Muscle of leg (tissue), 11 donors: ENCODE measurements around the gene HMGB1. TPM values are rescaled to one million over a fixed set of nuclear protein-coding genes. Genes with fewer than 3 reads are reported as not detected.

Experiments used
- DNase-seq: peaks from one replicate; pipeline ENCODE4 v3.0.0; 2013
- H3K27ac ChIP-seq: one replicate; pipeline ENCODE4 v1.5.1; 2013; ENCODE audit warnings: mild to moderate bottlenecking, low read length, control low read depth
- H3K27me3 ChIP-seq: one replicate; pipeline ENCODE4 v1.6.1; 2013; ENCODE audit warnings: low read length; ENCODE audit not compliant: control insufficient read depth, insufficient read depth
- H3K36me3 ChIP-seq: one replicate; pipeline ENCODE4 v1.6.1; 2013; ENCODE audit warnings: low read length; ENCODE audit not compliant: control insufficient read depth, insufficient read depth
- H3K4me1 ChIP-seq: one replicate; pipeline ENCODE4 v1.6.1; 2013; ENCODE audit warnings: low read length; ENCODE audit not compliant: control insufficient read depth, insufficient read depth
- H3K4me3 ChIP-seq: one replicate; pipeline ENCODE4 v1.5.1; 2013; ENCODE audit warnings: low read length, control low read depth
- H3K9me3 ChIP-seq: replicated peaks from 2 replicates; pipeline ENCODE4 v1.6.1; 2013; ENCODE audit warnings: low read depth, low read length; ENCODE audit not compliant: control insufficient read depth
- WGBS: methylation state at CpG from one replicate; pipeline ENCODE4 v1.1.5; 2013; ENCODE audit warnings: missing lambda C conversion rate; ENCODE audit not compliant: insufficient coverage; 5-methylcytosine and 5-hydroxymethylcytosine counted together
- polyA plus RNA-seq, 8 donors: library from polyadenylated mRNA; unstranded; fragments of 120-200 nt; gene quantifications; one replicate each; pipeline versions ENCODE4 v1.2.1 to v1.2.3, GENCODE V29; 2013; ENCODE audit warnings: inconsistent platforms in 1 of 8, low replicate concordance in 1 of 8; ENCODE audit not compliant: insufficient read length in 8 of 8, insufficient read depth in 1 of 8
- total RNA-seq: library from RNA; stranded (reverse); fragments of 120-200 nt; gene quantifications from one replicate; pipeline ENCODE4 v1.2.4, GENCODE V29; 2013

HMGB1 gene
- total and polyA plus RNA-seq, 9 donors: 362 to 601 (median 490) TPM

GRCh38 chr13:30495746-30496145, 30.0 kb upstream of the HMGB1 start:
- DNase-seq: no peak
- no CpG with 5 or more reads among the region's 2 CpGs for WGBS
- no peaks in the 10 kb centered on the region for H3K9me3 ChIP-seq
- H3K27ac ChIP-seq: no peak overlapping the region
- no peaks in the 10 kb centered on the region for H3K36me3 ChIP-seq
- no peaks in the 10 kb centered on the region for H3K4me1 ChIP-seq
- H3K4me3 ChIP-seq: no peak overlapping the region
- H3K27me3 ChIP-seq: no peaks in the 10 kb centered on the region

GRCh38 chr13:30493658-30494381, 28.1 kb upstream of the HMGB1 start:
- no CpG with 5 or more reads among the region's 4 CpGs for WGBS
- H3K36me3 ChIP-seq: no peaks in the 10 kb centered on the region
- no peaks in the 10 kb centered on the region for H3K4me1 ChIP-seq
- H3K27me3 ChIP-seq: no peaks in the 10 kb centered on the region
- no peak overlapping the region for H3K27ac ChIP-seq
- H3K9me3 ChIP-seq: no peaks in the 10 kb centered on the region
- no peak overlapping the region for H3K4me3 ChIP-seq
- DNase-seq: no peak

GRCh38 chr13:30487075-30487470, 21.3 kb upstream of the HMGB1 start:
- H3K9me3 ChIP-seq: no peaks in the 10 kb centered on the region
- H3K4me3 ChIP-seq: no peak overlapping the region
- no peaks in the 10 kb centered on the region for H3K36me3 ChIP-seq
- H3K27me3 ChIP-seq: no peaks in the 10 kb centered on the region
- peaks cover 7% of the 10 kb centered on the region for H3K4me1 ChIP-seq
- 100% methylated on average over 1 of the region's 3 CpGs for whole genome bisulfite sequencing
- no peak for DNase-seq
- no peak overlapping the region for H3K27ac ChIP-seq

GRCh38 chr13:30486230-30487074, 20.7 kb upstream of the HMGB1 start:
- peaks cover 7% of the 10 kb centered on the region for H3K4me1 ChIP-seq
- DNase-seq: no peak
- H3K27me3 ChIP-seq: no peaks in the 10 kb centered on the region
- no peaks in the 10 kb centered on the region for H3K9me3 ChIP-seq
- H3K27ac ChIP-seq: no peak overlapping the region
- 76% methylated on average over 3 of the region's 11 CpGs for WGBS
- no peaks in the 10 kb centered on the region for H3K36me3 ChIP-seq
- H3K4me3 ChIP-seq: no peak overlapping the region

GRCh38 chr13:30481241-30481760, 15.6 kb upstream of the HMGB1 start:
- no peaks in the 10 kb centered on the region for H3K36me3 ChIP-seq
- WGBS: 80% methylated on average over 1 of the region's 8 CpGs
- no peak for DNase-seq
- H3K4me1 ChIP-seq: peaks cover 9% of the 10 kb centered on the region
- H3K4me3 ChIP-seq: no peak overlapping the region
- H3K9me3 ChIP-seq: no peaks in the 10 kb centered on the region
- H3K27ac ChIP-seq: no peak overlapping the region
- H3K27me3 ChIP-seq: no peaks in the 10 kb centered on the region

GRCh38 chr13:30480292-30480950, 14.7 kb upstream of the HMGB1 start:
- no peaks in the 10 kb centered on the region for H3K36me3 ChIP-seq
- no peak overlapping the region for H3K27ac ChIP-seq
- H3K4me3 ChIP-seq: no peak overlapping the region
- peaks cover 6% of the 10 kb centered on the region for H3K4me1 ChIP-seq
- no peak for DNase-seq
- WGBS: 92% methylated on average over 2 of the region's 6 CpGs
- no peaks in the 10 kb centered on the region for H3K9me3 ChIP-seq
- H3K27me3 ChIP-seq: no peaks in the 10 kb centered on the region

- WGBS: no CpG with 5 or more reads among the region's 1 CpG
- Histone ChIP-seq H3K4me3 (no peak overlapping the region), H3K27me3 (no peaks in the 10 kb centered on the region), H3K27ac (no peak overlapping the region), H3K9me3 (no peaks in the 10 kb centered on the region), H3K36me3 (no peaks in the 10 kb centered on the region), H3K4me1 (peaks cover 6% of the 10 kb centered on the region)
- DNase-seq: no peak
These were observed 14.1 kb upstream of the HMGB1 start for GRCh38 chr13:30479883-30480219.

- 47% methylated on average over 3 of the region's 5 CpGs for WGBS
These were observed 13.6 kb upstream of the HMGB1 start for GRCh38 chr13:30479154-30479882.

GRCh38 chr13:30477346-30478195, 11.8 kb upstream of the HMGB1 start:
- Histone ChIP-seq H3K4me3 (no peak overlapping the region), H3K4me1 (peaks cover 6% of the 10 kb centered on the region), H3K36me3 (no peaks in the 10 kb centered on the region), H3K9me3 (no peaks in the 10 kb centered on the region), H3K27ac (no peak overlapping the region), H3K27me3 (no peaks in the 10 kb centered on the region)
- DNase-seq: peak; percentile 32
- 67% methylated on average over 1 of the region's 4 CpGs for WGBS

More at GRCh38 chr13:30479154-30479882, 13.6 kb upstream of the HMGB1 start:
- Histone ChIP-seq H3K4me1 (peaks cover 6% of the 10 kb centered on the region), H3K27me3 (no peaks in the 10 kb centered on the region), H3K36me3 (no peaks in the 10 kb centered on the region), H3K4me3 (no peak overlapping the region), H3K9me3 (no peaks in the 10 kb centered on the region), H3K27ac (no peak overlapping the region)
- DNase-seq: no peak
